GM12892 (cell line): ENCODE measurements around the gene TAOK1.

Experiments used
- POLR2A ChIP-seq: IDR thresholded peaks from 2 replicates; pipeline ENCODE4 v1.6.1; 2011; ENCODE audit warnings: low read depth, low read length, control low read depth
- POLR2AphosphoS5 ChIP-seq: IDR thresholded peaks from 2 replicates; pipeline ENCODE4 v1.6.1; 2011; ENCODE audit warnings: low read depth, low read length, control low read depth
- TAF1 ChIP-seq: IDR thresholded peaks from 2 replicates; pipeline ENCODE4 v1.6.1; 2011; ENCODE audit warnings: low read depth, mild to moderate bottlenecking, control low read depth, low read length, borderline replicate concordance

DNA sequence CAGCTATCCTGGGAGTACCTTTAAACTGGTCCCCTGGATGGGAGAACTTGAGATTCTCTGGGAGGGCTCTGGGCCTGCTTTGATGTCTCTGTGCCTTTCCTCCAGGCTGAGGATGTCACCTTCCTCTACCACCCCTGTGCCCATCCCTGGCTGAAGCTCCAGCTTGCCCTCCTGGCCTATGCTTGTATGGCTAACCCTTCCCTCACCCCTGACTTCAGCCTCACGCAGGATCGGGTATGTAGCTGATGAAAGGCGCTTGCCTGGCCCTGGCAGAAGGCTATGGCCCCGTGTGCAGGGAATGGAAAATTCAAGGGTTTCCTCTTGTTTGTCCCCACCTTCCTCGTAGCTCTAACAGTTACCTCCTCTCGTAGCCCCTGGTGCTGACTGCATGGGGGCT lies 181.3 kb downstream of the TAOK1 start:
- TF ChIP-seq POLR2A: no peak
- TF ChIP-seq POLR2AphosphoS5: no peak
- TF ChIP-seq TAF1: no peak
